ENCODE results near the gene ARSJ. TPM values are rescaled to one million over a fixed set of nuclear protein-coding genes. Genes with fewer than 3 reads are reported as not detected.

Gene ARSJ
- polyA plus RNA-seq, 1 donor (not counting 4 experiments of a cell fraction or from before 2014, with no cell fraction given) = 15.7 TPM

DNA sequence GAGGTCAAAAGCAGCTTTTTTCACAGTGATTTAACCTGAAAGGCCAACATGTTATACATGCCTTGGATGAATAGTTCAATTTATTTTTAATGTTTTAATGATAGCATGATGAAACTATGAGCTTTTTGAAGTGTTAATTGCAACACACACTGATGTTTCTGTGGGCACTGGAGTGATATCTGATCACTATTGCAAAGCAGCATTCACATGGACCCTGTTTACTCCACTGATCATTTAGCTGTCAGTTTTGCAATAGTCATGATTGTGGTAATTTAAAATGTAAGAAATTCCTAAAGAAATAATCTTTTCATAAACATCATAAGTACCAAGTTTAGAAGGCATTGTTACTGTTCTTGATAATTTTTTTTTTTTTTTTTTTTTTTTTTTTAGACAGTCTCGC, 74.1 kb downstream of the ARSJ start:
- Histone ChIP-seq H3K27me3 (ENCODE audit: control insufficient read depth, extremely low read depth, insufficient read depth, low read length) (no peaks in the 10 kb centered on the region), H2AFZ (ENCODE audit: control insufficient read depth, low read length) (no peak overlapping the region), H3K79me2 (ENCODE audit: control insufficient read depth, insufficient read depth, low read length) (no peaks in the 10 kb centered on the region), H3K9ac (ENCODE audit: control insufficient read depth, extremely low read depth, insufficient read depth, low read length) (no peak overlapping the region), H3K36me3 (ENCODE audit: control insufficient read depth in 2 of 2, extremely low read depth in 1 of 2, insufficient read depth in 2 of 2, low read length in 2 of 2) (peaks cover 5 to 16% of the 10 kb centered on the region in 2 experiments), H3K4me2 (ENCODE audit: control insufficient read depth, extremely low read depth, insufficient read depth, low read depth, low read length) (no peak overlapping the region), H3K9me3 (ENCODE audit: control insufficient read depth, low read depth, low read length) (no peaks in the 10 kb centered on the region), H3K4me1 (ENCODE audit: control insufficient read depth, extremely low read depth, insufficient read depth, low read length) (no peaks in the 10 kb centered on the region), H4K20me1 (ENCODE audit: control insufficient read depth, extremely low read depth, insufficient read depth, low read length) (no peaks in the 10 kb centered on the region), H3K9me1 (ENCODE audit: control insufficient read depth, extremely low read depth, insufficient read depth, low read length) (no peaks in the 10 kb centered on the region), H3K27ac (ENCODE audit: control insufficient read depth, insufficient read depth, low read length) (no peak overlapping the region), H3K4me3 (ENCODE audit: control insufficient read depth in 2 of 3, extremely low read depth in 1 of 3, insufficient read depth in 2 of 3, low read depth in 1 of 3, low read length in 3 of 3) (no peak overlapping the region)
- no peak for DNase-seq (ENCODE audit: low read depth, low spot score)
- dilution Hi-C loops (cut with MboI; ENCODE audit: extremely low pct_ligation_motif_present, low sequenced_read_pairs) = no loop called here
- no peak for FAIRE-seq
- TF ChIP-seq EZH2 (IDR thresholded peaks at IDR 0.05; ENCODE audit: low read length) = no peak
- TF ChIP-seq, protein P1, sequence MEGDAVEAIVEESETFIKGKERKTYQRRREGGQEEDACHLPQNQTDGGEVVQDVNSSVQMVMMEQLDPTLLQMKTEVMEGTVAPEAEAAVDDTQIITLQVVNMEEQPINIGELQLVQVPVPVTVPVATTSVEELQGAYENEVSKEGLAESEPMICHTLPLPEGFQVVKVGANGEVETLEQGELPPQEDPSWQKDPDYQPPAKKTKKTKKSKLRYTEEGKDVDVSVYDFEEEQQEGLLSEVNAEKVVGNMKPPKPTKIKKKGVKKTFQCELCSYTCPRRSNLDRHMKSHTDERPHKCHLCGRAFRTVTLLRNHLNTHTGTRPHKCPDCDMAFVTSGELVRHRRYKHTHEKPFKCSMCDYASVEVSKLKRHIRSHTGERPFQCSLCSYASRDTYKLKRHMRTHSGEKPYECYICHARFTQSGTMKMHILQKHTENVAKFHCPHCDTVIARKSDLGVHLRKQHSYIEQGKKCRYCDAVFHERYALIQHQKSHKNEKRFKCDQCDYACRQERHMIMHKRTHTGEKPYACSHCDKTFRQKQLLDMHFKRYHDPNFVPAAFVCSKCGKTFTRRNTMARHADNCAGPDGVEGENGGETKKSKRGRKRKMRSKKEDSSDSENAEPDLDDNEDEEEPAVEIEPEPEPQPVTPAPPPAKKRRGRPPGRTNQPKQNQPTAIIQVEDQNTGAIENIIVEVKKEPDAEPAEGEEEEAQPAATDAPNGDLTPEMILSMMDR (optimal IDR thresholded peaks at IDR 0.05 in 1 of 3, IDR thresholded peaks at IDR 0.05 in 1 of 3, conservative IDR thresholded peaks at IDR 0.05 in 1 of 3; ENCODE audit: extremely low read depth in 1 of 3, insufficient read depth in 2 of 3, low read length in 3 of 3) = no peak

DNA sequence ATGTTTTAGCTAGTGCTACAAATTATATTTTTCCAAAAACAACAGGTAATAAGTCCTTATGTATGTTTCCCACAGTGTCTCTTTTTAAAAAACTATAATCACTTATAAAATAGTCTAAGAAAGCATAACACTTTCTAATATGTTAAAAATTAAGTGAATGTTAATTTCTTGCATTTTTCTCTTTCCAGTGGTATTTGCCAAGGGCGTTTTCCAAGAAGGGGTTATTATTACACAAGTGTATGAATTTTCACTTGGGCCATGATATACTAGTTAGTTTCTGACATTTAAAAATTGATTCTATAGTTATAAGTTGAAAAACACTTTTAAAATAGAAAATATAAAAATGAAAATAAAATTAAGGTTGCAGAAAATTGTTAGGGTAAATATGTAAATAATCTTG, 74.6 kb downstream of the ARSJ start:
- Histone ChIP-seq H4K20me1 (ENCODE audit: control insufficient read depth, extremely low read depth, insufficient read depth, low read length) (no peaks in the 10 kb centered on the region), H3K4me2 (ENCODE audit: control insufficient read depth, extremely low read depth, insufficient read depth, low read depth, low read length) (no peak overlapping the region), H3K27me3 (ENCODE audit: control insufficient read depth, extremely low read depth, insufficient read depth, low read length) (no peaks in the 10 kb centered on the region), H2AFZ (ENCODE audit: control insufficient read depth, low read length) (no peak overlapping the region), H3K9ac (ENCODE audit: control insufficient read depth, extremely low read depth, insufficient read depth, low read length) (no peak overlapping the region), H3K27ac (ENCODE audit: control insufficient read depth, insufficient read depth, low read length) (no peak overlapping the region), H3K4me1 (ENCODE audit: control insufficient read depth, extremely low read depth, insufficient read depth, low read length) (peaks cover under 1% of the 10 kb centered on the region), H3K36me3 (ENCODE audit: control insufficient read depth in 2 of 2, extremely low read depth in 1 of 2, insufficient read depth in 2 of 2, low read length in 2 of 2) (peaks cover 5 to 16% of the 10 kb centered on the region in 2 experiments), H3K9me1 (ENCODE audit: control insufficient read depth, extremely low read depth, insufficient read depth, low read length) (no peaks in the 10 kb centered on the region), H3K9me3 (ENCODE audit: control insufficient read depth, low read depth, low read length) (no peaks in the 10 kb centered on the region), H3K79me2 (ENCODE audit: control insufficient read depth, insufficient read depth, low read length) (no peaks in the 10 kb centered on the region), H3K4me3 (ENCODE audit: control insufficient read depth in 2 of 3, extremely low read depth in 1 of 3, insufficient read depth in 2 of 3, low read depth in 1 of 3, low read length in 3 of 3) (no peak overlapping the region)
- TF ChIP-seq EZH2 (IDR thresholded peaks at IDR 0.05; ENCODE audit: low read length) = no peak
- TF ChIP-seq, protein P1 (optimal IDR thresholded peaks at IDR 0.05 in 1 of 3, IDR thresholded peaks at IDR 0.05 in 1 of 3, conservative IDR thresholded peaks at IDR 0.05 in 1 of 3; ENCODE audit: extremely low read depth in 1 of 3, insufficient read depth in 2 of 3, low read length in 3 of 3) = no peak
- FAIRE-seq (no peak), DNase-seq (ENCODE audit: low read depth, low spot score) (no peak)
- dilution Hi-C loops (cut with MboI; ENCODE audit: extremely low pct_ligation_motif_present, low sequenced_read_pairs) = no loop called here

All from keratinocyte (primary cell).